IMR-90 (cell line): Measurements from ENCODE around the gene DUOX1. TPM values are rescaled to one million over a fixed set of nuclear protein-coding genes. Genes with fewer than 3 reads are reported as not detected.

ENCODE experiments used
- ATAC-seq: fragments of 200-7000 bp; cut with Tn5 transposase; 2 replicates; pipeline ENCODE4 v1.9.1; 2020; ENCODE audit warnings: low read depth, mild to moderate bottlenecking, moderate library complexity
- BruUV-seq: library from RNA; stranded (reverse); fragments of 400-500 nt; replicated peaks from 2 replicates; lab custom pipeline; 2021; lab: Mats Ljungman, UMichigan
- CTCF ChIA-PET: fragments of 300-600 bp; formaldehyde crosslinking; extraction: SDS; loops from one replicate; lab custom pipeline; 2021; ENCODE audit warnings: antibody characterized with exemption; lab: Yijun Ruan, JAX
- POLR2A ChIA-PET: fragments of 300-600 bp; sonication (Branson Sonifier 250); formaldehyde crosslinking; loops from one replicate; lab custom pipeline; 2022; ENCODE audit warnings: antibody characterized with exemption; ENCODE audit not compliant: unreplicated experiment; lab: Charles Lee
- DNase-seq: peaks from one replicate; pipeline ENCODE4 v3.0.0; 2013
- H2AFZ ChIP-seq: replicated peaks from 2 replicates; pipeline ENCODE3; 2013; ENCODE audit warnings: low read length, mild to moderate bottlenecking; ENCODE audit not compliant: poor library complexity
- H2AK5ac ChIP-seq: 2 replicates; pipeline ENCODE4 v1.6.1; 2013; ENCODE audit warnings: low read depth, low read length, inconsistent platforms
- H2AK9ac ChIP-seq: replicated peaks from 2 replicates; pipeline ENCODE3; 2013; ENCODE audit warnings: mild to moderate bottlenecking, low read depth, low read length, moderate library complexity; ENCODE audit not compliant: poor library complexity
- H2BK120ac ChIP-seq: 2 replicates; pipeline ENCODE4 v1.6.1; 2013; ENCODE audit warnings: low read depth, low read length, inconsistent platforms
- H2BK15ac ChIP-seq: 3 replicates; pipeline ENCODE4 v1.6.1; 2013; ENCODE audit warnings: low read depth, low read length, inconsistent platforms
- H2BK20ac ChIP-seq: 2 replicates; pipeline ENCODE4 v1.6.1; 2013; ENCODE audit warnings: low read depth, mild to moderate bottlenecking, inconsistent platforms, low read length, moderate library complexity
- H2BK5ac ChIP-seq: 2 replicates; pipeline ENCODE4 v1.6.1; 2013; ENCODE audit warnings: mild to moderate bottlenecking, low read depth, low read length, inconsistent platforms; ENCODE audit not compliant: poor library complexity, severe bottlenecking
- H3K14ac ChIP-seq: replicated peaks from 2 replicates; pipeline ENCODE4 v1.6.1; 2013; ENCODE audit warnings: low read depth, low read length, inconsistent platforms
- H3K18ac ChIP-seq: 2 replicates; pipeline ENCODE4 v1.6.1; 2013; ENCODE audit warnings: low read depth, low read length, control low read depth
- H3K23ac ChIP-seq: 2 replicates; pipeline ENCODE4 v1.6.1; 2013; ENCODE audit warnings: low read depth, low read length, inconsistent platforms
- H3K27ac ChIP-seq: 2 replicates; pipeline ENCODE4 v1.5.1; 2013; ENCODE audit warnings: mild to moderate bottlenecking, control low read depth, low read length; ENCODE audit not compliant: insufficient read depth
- H3K27me3 ChIP-seq: 2 replicates; pipeline ENCODE4 v1.6.1; 2013; ENCODE audit warnings: low read length; ENCODE audit not compliant: control insufficient read depth, insufficient read depth
- H3K36me3 ChIP-seq: 2 replicates; pipeline ENCODE4 v1.6.1; 2013; ENCODE audit warnings: low read length, mixed read lengths; ENCODE audit not compliant: control insufficient read depth, insufficient read depth
- H3K4ac ChIP-seq: 2 replicates; pipeline ENCODE4 v1.6.1; 2013; ENCODE audit warnings: low read depth, low read length, inconsistent platforms
- H3K4me1 ChIP-seq: 2 replicates; pipeline ENCODE4 v1.6.1; 2013; ENCODE audit warnings: low read length, mixed read lengths; ENCODE audit not compliant: control insufficient read depth, insufficient read depth
- H3K4me2 ChIP-seq: 2 replicates; pipeline ENCODE4 v1.6.1; 2013; ENCODE audit warnings: low read depth, mild to moderate bottlenecking, control low read depth, low read length, moderate library complexity
- H3K4me3 ChIP-seq: 2 replicates; pipeline ENCODE4 v1.5.1; 2013; ENCODE audit warnings: low read depth, mild to moderate bottlenecking, control low read depth, low read length, moderate library complexity; ENCODE audit not compliant: insufficient read depth
- H3K56ac ChIP-seq: 2 replicates; pipeline ENCODE4 v1.6.1; 2013; ENCODE audit warnings: low read length, inconsistent platforms; ENCODE audit not compliant: insufficient read depth; ENCODE audit errors: extremely low read depth
- H3K79me1 ChIP-seq, 2 experiments: 2 replicates each; pipeline ENCODE4 v1.6.1; 2013; ENCODE audit warnings: low read length in 2 of 2, inconsistent platforms in 1 of 2, low read depth in 1 of 2
- H3K9ac ChIP-seq: 2 replicates; pipeline ENCODE4 v1.6.1; 2013; ENCODE audit warnings: low read depth, low read length, control low read depth
- H3K9me1 ChIP-seq: 2 replicates; pipeline ENCODE4 v1.6.1; 2013; ENCODE audit warnings: low read length, inconsistent platforms; ENCODE audit not compliant: insufficient read depth
- H3K9me3 ChIP-seq: 2 replicates; pipeline ENCODE4 v1.6.1; 2013; ENCODE audit warnings: low read length; ENCODE audit not compliant: control insufficient read depth, insufficient read depth
- H4K20me1 ChIP-seq: 2 replicates; pipeline ENCODE4 v1.6.1; 2013; ENCODE audit warnings: low read length, inconsistent platforms; ENCODE audit not compliant: insufficient read depth
- H4K5ac ChIP-seq: 2 replicates; pipeline ENCODE4 v1.6.1; 2013; ENCODE audit warnings: mild to moderate bottlenecking, low read depth, low read length, control low read depth
- H4K8ac ChIP-seq, 2 experiments: 2 replicates each; pipeline ENCODE4 v1.6.1; 2013; ENCODE audit warnings: low read depth in 2 of 2, low read length in 2 of 2, control low read depth in 1 of 2, inconsistent platforms in 1 of 2
- H4K91ac ChIP-seq: 2 replicates; pipeline ENCODE4 v1.6.1; 2013; ENCODE audit warnings: low read depth, low read length, inconsistent platforms; ENCODE audit not compliant: insufficient read depth
- BHLHE40 ChIP-seq: fragments of 150-350 bp; IDR thresholded peaks from 2 replicates; pipeline ENCODE4 v1.6.1; 2016; ENCODE audit warnings: mild to moderate bottlenecking, low read depth, low read length
- CEBPB ChIP-seq: IDR thresholded peaks from 2 replicates; pipeline ENCODE4 v1.6.1; 2012; ENCODE audit warnings: low read depth, low read length, improper control_type of control experiment
- CHD1 ChIP-seq: IDR thresholded peaks from 2 replicates; pipeline ENCODE4 v1.6.1; 2012; ENCODE audit warnings: low read depth, low read length, improper control_type of control experiment
- FOS ChIP-seq: fragments of 150-350 bp; IDR thresholded peaks from 2 replicates; pipeline ENCODE4 v1.6.1; 2016; ENCODE audit warnings: low read depth, low read length
- MXI1 ChIP-seq: IDR thresholded peaks from 2 replicates; pipeline ENCODE4 v1.6.1; 2012; ENCODE audit warnings: low read depth, mild to moderate bottlenecking, low read length, moderate library complexity, borderline replicate concordance
- POLR2A ChIP-seq: IDR thresholded peaks from 2 replicates; pipeline ENCODE4 v1.6.1; 2012; ENCODE audit warnings: mild to moderate bottlenecking, low read depth, low read length
- RAD21 ChIP-seq: IDR thresholded peaks from 2 replicates; pipeline ENCODE4 v1.6.1; 2012; ENCODE audit warnings: low read length, improper control_type of control experiment
- RCOR1 ChIP-seq: IDR thresholded peaks from 2 replicates; pipeline ENCODE4 v1.6.1; 2012; ENCODE audit warnings: mild to moderate bottlenecking, low read length, improper control_type of control experiment; ENCODE audit not compliant: insufficient replicate concordance
- RFX5 ChIP-seq: IDR thresholded peaks from 2 replicates; pipeline ENCODE4 v1.8.0; 2012; ENCODE audit warnings: low read depth, mild to moderate bottlenecking, low read length, moderate library complexity
- SMC3 ChIP-seq: fragments of 150-350 bp; IDR thresholded peaks from 2 replicates; pipeline ENCODE4 v1.6.1; 2016; ENCODE audit warnings: low read depth, mild to moderate bottlenecking, antibody characterized with exemption, low read length, moderate library complexity
- WGBS, 2 experiments: methylation state at CpG; one replicate each; pipeline versions ENCODE4 v1.1.5 to v1.1.7; 2013; ENCODE audit warnings: missing lambda C conversion rate in 2 of 2; ENCODE audit not compliant: insufficient read length in 1 of 2; ENCODE audit errors: extremely low coverage in 2 of 2; 5-methylcytosine and 5-hydroxymethylcytosine counted together
- dilution Hi-C: fragments of 300-500 bp; cut with HindIII; formaldehyde crosslinking; loops from one replicate; pipeline ENCODE4 v1.14.3; 2018; ENCODE audit warnings: low sequenced_read_pairs; ENCODE audit not compliant: unreplicated experiment
- in situ Hi-C: fragments of 300-500 bp; cut with MboI; formaldehyde crosslinking; loops from 3 replicates; pipeline ENCODE4 v1.14.3; 2019; ENCODE audit warnings: low sequenced_read_pairs, inconsistent platforms, mixed read lengths
- intact Hi-C: fragments of 100-400 bp; cut with micrococcal nuclease; formaldehyde crosslinking; loops from 2 replicates; pipeline ENCODE4 v1.10.0; 2022
- polyA plus RNA-seq, 3 experiments: library from polyadenylated mRNA; depleted of rRNA; stranded (reverse); fragments of >200 nt; gene quantifications; 2 replicates each; pipeline ENCODE4 v1.2.3, GENCODE V29; 2012; ENCODE audit warnings: low replicate concordance in 1 of 3
- total RNA-seq: library from RNA; depleted of rRNA; stranded (reverse); fragments of >200 nt; gene quantifications from 2 replicates; pipeline ENCODE4 v1.2.3, GENCODE V29; 2012
- TF ChIP-seq, protein P1 (sequence below): conservative IDR thresholded peaks from 2 replicates; pipeline ENCODE4 v1.5.1; 2012; ENCODE audit warnings: mild to moderate bottlenecking, low read depth, low read length, improper control_type of control experiment
- TF ChIP-seq, protein P2 (sequence below): fragments of 150-350 bp; IDR thresholded peaks from 2 replicates; pipeline ENCODE4 v1.6.1; 2016; ENCODE audit warnings: low read depth, mild to moderate bottlenecking, low read length, moderate library complexity, borderline replicate concordance
- TF ChIP-seq, protein P3 (sequence below): fragments of 150-350 bp; IDR thresholded peaks from 2 replicates; pipeline ENCODE4 v1.6.1; 2017; ENCODE audit warnings: mild to moderate bottlenecking, antibody characterized with exemption, low read length, low read depth

Gene DUOX1
- total and polyA plus RNA-seq, 2 of the 4 experiments (the other 2 are of a cell fraction), result not detected

DNA sequence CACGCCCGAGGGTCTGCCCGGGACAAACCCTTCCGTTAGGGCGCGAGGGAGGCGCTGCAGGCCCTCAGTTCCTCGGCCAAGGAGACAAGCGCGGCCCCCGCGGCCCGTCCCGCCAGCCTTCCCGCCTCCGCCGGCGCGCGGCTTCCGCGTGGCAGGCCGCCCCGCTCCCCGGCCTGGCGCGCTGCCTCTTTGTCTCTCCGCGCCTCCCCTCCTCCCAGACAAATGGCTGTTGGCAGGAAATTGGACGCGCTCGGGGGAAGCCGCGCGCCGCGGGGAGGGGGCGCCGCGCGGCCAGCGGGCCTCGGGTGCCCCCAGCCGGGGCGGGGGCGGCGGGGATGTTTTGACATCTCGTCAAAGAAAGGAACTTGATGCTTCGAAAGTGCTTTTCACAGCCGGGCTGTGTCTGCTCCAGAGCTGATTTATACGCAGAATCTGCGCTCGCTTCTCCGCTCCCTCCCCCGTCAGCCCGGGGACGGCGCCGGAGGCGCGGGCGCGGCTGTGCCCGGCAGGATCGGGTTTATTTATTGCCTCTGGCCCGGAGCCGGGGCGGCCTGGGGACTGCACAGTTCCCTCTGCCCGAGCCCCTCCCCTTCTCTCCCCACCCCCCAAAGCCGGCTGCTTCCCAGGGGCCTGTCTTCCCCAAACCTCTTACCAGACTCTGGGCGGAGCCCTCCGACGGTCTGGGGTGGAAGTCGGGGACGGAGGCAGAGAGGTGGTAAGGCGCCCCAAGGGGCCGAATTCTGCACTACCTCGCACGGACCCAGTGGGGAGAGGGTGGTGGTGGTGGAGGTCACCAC, 37.2 kb downstream of the DUOX1 start:
- H2BK20ac ChIP-seq, result no peak overlapping the region
- H2AK5ac ChIP-seq, result peak overlapping the region; percentile 82
- H3K27ac ChIP-seq, result peak overlapping the region; percentile 91
- peak; percentile 75 for DNase-seq
- no peaks in the 10 kb centered on the region for H3K27me3 ChIP-seq
- H3K14ac ChIP-seq, result peak overlapping the region; percentile 94
- peak overlapping the region; percentile 72 for H2BK120ac ChIP-seq
- peak; percentile 85 for ATAC-seq
- 0 out of 2 replicates have a peak overlapping the region, but pooled peaks have one; percentile 35 for H3K56ac ChIP-seq
- ChIA-PET POLR2A (no interaction called here), CTCF (interaction anchor here (0.6 kb wide), 1 partner anchor 197 kb away, joined by 3 read pairs; no protein-coding TSS in a partner anchor)
- peak overlapping the region; percentile 93 for H4K5ac ChIP-seq
- intact Hi-C loops, result loop anchor here (1.0 kb wide), 2 partner anchors 33 to 290 kb away; no protein-coding TSS in a partner anchor
- peak overlapping the region; percentile 96 for H3K4ac ChIP-seq
- in situ Hi-C loops, result no loop called here
- peak overlapping the region; percentile 12; the same call in 1 of the 2 replicates for H3K23ac ChIP-seq
- peaks cover 8% of the 10 kb centered on the region for H3K4me1 ChIP-seq
- no peak overlapping the region for H2BK15ac ChIP-seq
- H2AFZ ChIP-seq, result peak overlapping the region; percentile 97
- H4K91ac ChIP-seq, result peak overlapping the region; percentile 90
- dilution Hi-C loops, result no loop called here
- H3K79me1 ChIP-seq, result peaks cover 5 to 20% of the 10 kb centered on the region in 2 experiments
- peak overlapping the region; percentile 59 for H3K4me3 ChIP-seq
- H3K9ac ChIP-seq, result peak overlapping the region; percentile 90
- peaks cover 6% of the 10 kb centered on the region for H3K9me1 ChIP-seq
- peak overlapping the region; percentile 98 for H2AK9ac ChIP-seq
- H3K4me2 ChIP-seq, result peak overlapping the region; percentile 93
- H4K8ac ChIP-seq, result peak overlapping the region; percentile 97 to 100
- peaks cover 2% of the 10 kb centered on the region; the same call in 1 of the 2 replicates for H3K36me3 ChIP-seq
- H4K20me1 ChIP-seq, result no peaks in the 10 kb centered on the region; the same call in 1 of the 2 replicates
- H3K18ac ChIP-seq, result peak overlapping the region; percentile 79; the same call in 1 of the 2 replicates
- peak overlapping the region; percentile 68 for H2BK5ac ChIP-seq
- 1% methylated on average over 29 of the region's 79 CpGs; no CpG with 5 or more reads in 1 of the 2 experiments for WGBS, 2 experiments
- BruUV-seq, result no TSS peak
- no peaks in the 10 kb centered on the region for H3K9me3 ChIP-seq
- TF ChIP-seq RCOR1, result no peak
- TF ChIP-seq, protein P1, sequence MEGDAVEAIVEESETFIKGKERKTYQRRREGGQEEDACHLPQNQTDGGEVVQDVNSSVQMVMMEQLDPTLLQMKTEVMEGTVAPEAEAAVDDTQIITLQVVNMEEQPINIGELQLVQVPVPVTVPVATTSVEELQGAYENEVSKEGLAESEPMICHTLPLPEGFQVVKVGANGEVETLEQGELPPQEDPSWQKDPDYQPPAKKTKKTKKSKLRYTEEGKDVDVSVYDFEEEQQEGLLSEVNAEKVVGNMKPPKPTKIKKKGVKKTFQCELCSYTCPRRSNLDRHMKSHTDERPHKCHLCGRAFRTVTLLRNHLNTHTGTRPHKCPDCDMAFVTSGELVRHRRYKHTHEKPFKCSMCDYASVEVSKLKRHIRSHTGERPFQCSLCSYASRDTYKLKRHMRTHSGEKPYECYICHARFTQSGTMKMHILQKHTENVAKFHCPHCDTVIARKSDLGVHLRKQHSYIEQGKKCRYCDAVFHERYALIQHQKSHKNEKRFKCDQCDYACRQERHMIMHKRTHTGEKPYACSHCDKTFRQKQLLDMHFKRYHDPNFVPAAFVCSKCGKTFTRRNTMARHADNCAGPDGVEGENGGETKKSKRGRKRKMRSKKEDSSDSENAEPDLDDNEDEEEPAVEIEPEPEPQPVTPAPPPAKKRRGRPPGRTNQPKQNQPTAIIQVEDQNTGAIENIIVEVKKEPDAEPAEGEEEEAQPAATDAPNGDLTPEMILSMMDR, result peak; percentile 65
- TF ChIP-seq MXI1, result 0 out of 2 replicates have a peak, but pooled peaks have one; percentile 8
- no peak for TF ChIP-seq FOS
- TF ChIP-seq POLR2A, result peak; percentile 46; the same call in 1 of the 2 replicates
- TF ChIP-seq CEBPB, result no peak
- TF ChIP-seq RAD21, result peak; percentile 39
- TF ChIP-seq BHLHE40, result 0 out of 2 replicates have a peak, but pooled peaks have one; percentile 15
- TF ChIP-seq CHD1, result no peak
- TF ChIP-seq RFX5, result no peak
- TF ChIP-seq SMC3, result peak; percentile 26; the same call in 1 of the 2 replicates
- TF ChIP-seq, protein P2, sequence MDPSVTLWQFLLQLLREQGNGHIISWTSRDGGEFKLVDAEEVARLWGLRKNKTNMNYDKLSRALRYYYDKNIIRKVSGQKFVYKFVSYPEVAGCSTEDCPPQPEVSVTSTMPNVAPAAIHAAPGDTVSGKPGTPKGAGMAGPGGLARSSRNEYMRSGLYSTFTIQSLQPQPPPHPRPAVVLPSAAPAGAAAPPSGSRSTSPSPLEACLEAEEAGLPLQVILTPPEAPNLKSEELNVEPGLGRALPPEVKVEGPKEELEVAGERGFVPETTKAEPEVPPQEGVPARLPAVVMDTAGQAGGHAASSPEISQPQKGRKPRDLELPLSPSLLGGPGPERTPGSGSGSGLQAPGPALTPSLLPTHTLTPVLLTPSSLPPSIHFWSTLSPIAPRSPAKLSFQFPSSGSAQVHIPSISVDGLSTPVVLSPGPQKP, result no peak
- TF ChIP-seq, protein P3, sequence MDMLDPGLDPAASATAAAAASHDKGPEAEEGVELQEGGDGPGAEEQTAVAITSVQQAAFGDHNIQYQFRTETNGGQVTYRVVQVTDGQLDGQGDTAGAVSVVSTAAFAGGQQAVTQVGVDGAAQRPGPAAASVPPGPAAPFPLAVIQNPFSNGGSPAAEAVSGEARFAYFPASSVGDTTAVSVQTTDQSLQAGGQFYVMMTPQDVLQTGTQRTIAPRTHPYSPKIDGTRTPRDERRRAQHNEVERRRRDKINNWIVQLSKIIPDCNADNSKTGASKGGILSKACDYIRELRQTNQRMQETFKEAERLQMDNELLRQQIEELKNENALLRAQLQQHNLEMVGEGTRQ, result no peak
